EL (cell line): ENCODE data around the gene LRRC8C.

ENCODE experiments used
- DNase-seq: peaks from one replicate; pipeline ENCODE4 v3.0.0-alpha.2; 2016

LRRC8C gene

DNA sequence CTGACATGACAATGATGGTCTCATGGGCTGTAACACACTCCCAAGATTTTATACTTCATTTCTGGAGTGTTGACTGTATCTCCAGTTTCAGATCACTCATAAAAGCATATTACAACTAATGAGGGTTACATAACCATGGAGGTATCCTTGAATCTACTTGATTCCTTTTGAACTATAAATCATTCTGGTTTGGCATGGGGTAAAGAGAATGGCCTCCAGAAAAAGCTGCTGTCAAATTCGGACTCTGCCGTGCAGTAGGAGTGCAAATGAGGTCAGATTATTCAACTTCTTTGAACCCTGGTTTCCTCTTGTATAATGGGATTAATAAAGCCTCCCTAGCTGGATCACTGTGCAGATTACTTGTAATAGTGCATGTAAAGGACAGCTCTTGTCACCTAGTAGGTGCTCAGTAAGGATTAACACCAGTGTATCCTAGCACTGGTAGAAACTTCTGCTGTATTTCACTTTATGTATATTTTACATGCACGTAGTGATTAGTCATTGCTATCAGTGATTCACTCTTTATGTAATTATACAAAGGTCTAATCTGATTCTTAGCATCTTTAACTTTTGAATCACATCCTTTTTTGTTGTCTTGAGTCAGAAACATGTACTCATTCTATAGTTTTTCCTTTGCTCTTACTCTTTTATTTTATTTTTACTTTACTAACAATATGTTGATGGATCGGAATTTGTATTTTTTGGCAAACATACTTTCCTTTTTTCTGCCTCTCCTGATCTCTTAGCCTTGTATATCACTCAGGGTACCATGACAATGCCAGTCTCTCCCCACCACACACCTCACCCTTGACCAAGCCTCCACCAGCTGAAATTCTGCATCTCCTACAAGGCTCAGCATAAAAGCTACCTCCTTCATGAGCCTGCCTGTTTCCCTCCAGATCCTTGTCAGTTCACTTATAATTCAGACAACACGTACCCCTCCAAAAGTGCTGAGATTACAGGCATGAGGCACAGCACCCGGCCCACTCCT lies 3.2 kb downstream of the LRRC8C start:
- peak; percentile 75 for DNase-seq

DNA sequence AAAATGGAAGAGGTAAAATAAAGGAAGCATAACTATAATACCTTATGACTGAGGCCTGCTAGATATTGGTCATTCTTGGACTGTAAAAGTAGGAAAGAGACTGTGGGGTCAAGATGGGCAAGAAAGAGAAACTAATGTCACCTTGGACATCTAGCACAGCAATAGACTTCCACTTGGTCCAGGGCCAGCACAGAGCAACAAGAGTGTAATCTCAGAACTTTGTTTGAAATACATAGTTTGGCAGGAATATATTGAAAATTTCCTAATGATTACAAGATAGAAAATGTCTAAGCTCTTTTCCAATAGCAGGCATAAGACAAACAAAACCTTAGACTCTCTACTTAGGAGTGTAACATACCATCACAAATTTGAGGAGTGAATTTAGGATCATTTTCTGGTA lies 4.6 kb downstream of the LRRC8C start:
- no peak for DNase-seq

DNA sequence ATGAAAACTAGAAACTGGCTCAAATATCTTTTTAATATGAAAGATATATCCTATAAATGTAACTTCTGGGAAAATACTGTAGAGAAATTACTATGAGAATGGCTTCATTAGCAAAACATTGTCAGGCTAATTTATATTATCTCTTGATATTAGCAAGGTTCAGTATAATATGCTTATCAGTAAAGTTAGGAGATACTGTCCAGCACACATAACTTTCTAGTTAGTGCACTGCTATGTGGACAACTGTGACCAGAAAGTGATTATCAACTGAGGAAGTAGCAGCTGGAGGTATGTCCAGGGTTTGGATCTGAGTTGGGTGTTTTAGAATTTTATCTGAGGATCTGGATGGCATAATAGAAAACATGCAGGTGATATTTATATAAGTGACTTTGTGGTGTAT lies 7.5 kb downstream of the LRRC8C start:
- no peak for DNase-seq

DNA sequence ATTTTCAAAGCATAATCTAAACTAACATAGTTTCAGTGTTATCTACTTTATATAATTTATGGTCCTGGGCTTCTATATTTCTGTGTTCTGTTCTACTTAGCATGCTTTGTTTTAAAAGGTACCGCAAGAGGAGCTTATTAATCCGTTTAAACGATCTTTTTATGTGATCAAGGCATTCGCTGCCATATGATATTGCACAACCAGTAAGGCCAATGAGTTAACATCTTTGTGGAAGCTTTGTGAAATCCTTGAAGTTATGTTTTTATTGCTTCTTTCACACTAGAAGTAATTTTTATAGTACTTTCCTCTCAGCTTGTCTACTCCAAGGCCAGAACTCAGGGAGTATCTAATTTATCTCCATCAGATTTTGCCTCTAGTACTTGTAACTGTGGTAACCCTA lies 8.9 kb downstream of the LRRC8C start:
- DNase-seq, result no peak

DNA sequence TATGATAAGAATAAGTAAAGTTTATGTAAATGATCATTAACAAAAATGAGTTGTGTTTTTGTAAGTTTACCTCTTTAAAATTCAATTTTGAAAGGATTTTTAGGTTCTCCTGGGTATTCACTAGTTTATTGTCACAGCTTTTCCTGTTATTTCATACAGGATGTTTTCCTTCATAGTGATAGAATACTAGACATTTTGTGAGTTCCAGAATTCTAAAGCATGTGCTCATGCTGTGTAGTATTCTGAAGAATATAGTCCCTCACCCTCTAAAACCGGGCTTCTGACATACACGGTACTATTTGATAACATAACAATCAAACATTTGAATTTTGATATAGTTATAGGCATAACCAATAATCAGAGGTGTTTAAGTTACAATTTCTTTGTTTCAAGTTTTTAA lies 10.7 kb downstream of the LRRC8C start:
- no peak for DNase-seq

DNA sequence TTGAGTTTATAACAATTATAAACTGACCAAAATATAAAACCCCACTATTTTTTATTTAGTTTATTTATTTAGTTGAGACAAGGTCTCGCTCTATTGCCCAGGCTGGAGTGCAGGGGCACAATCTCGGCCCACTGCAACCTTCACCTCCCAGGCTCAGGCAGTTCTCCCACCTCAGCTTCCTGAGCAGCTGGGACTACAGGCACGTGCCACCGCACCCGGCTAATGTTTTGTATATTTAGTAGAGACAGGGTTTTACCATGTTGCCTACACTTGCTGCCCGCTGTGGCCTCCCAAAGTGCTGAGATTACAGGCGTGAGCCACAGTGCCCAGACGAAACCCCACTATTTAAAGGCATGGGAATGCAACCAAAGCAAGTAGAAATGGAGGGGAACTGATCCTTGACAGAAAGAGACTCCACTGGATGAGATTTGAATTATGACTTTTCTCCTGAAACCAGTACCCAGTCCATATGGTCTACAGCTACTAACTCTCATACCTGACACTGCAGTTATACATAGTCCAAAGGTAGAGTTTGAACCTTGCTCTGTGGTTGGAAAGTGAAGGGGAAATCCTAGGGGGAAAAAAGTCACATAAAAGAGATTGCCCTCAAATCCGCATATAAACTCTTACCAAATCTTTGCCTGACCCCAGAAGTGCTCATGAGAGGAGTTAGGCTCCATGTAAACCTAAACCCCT lies 11.3 kb downstream of the LRRC8C start:
- no peak for DNase-seq

DNA sequence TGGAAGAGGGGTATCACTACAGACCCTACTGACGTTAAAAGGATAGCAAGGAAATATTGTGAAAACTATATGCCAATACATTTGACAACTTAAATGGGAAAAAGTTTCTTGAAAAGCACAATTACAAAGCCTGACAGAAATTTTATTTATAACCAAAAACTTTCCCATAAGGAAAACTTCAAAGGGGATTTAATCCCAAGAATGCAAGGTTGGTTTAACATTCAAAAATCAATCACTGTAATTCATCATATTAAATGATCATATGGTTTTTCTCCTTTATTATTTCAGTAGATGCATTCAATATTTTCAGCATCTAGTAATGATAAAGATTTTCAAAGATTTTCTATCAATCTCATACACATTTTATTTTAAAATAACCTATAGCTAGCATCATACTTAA lies 13.3 kb downstream of the LRRC8C start:
- DNase-seq, result no peak

DNA sequence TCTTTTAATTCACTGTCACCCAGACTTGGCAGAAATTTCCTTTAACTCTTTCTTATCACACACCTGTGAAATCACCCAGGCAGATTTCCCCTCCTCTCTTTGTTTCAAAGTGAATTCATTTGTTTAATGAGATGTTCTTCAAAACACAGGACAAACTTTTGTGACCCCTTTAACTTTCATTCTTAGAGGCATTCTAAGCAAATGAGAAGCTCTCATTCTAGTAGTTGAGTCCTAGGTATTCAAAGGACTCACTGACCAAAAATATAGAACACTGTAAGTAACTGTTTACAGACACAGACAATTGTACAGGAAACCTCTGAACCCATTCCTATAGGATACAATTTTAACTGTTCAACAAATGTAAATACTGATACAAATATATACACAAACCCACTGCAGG lies 16.9 kb downstream of the LRRC8C start:
- no peak for DNase-seq

DNA sequence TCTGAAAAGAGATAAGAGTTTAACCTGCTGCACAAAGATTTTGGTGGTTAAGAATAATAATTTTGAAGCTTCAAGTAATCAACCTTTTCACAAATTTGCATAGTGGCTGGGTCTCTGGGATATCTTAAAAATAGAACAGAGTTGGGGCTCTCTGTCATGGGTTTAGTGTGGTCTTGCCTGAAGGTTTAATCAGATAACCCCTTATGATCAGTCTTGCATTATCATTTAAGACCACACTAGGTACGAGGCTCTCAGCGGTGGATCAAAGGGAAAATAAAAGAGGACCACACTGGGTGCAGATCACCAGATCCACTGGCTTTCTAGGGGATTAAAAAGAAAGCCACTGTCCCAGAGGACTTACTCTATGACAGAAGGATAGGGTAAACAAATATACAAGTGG lies 19.5 kb downstream of the LRRC8C start:
- DNase-seq, result no peak

DNA sequence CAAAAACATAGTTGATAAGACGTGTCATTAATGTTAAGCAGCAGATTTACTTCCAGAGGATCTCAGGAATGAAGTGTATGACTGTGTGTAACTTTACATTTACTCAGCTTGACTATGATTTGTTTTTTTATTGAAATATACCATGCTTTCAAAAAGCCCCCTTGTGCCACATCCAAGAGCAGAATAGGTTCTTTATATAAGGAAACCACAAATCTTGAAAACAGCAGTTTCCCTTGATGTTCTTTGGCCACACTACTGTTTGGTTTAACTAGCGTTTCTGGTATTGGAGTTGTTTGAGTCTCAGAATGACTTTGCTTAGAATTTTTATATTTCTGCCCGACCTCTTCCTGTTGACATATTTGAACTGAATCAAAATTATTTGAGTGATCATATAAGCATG lies 25.0 kb downstream of the LRRC8C start:
- no peak for DNase-seq

DNA sequence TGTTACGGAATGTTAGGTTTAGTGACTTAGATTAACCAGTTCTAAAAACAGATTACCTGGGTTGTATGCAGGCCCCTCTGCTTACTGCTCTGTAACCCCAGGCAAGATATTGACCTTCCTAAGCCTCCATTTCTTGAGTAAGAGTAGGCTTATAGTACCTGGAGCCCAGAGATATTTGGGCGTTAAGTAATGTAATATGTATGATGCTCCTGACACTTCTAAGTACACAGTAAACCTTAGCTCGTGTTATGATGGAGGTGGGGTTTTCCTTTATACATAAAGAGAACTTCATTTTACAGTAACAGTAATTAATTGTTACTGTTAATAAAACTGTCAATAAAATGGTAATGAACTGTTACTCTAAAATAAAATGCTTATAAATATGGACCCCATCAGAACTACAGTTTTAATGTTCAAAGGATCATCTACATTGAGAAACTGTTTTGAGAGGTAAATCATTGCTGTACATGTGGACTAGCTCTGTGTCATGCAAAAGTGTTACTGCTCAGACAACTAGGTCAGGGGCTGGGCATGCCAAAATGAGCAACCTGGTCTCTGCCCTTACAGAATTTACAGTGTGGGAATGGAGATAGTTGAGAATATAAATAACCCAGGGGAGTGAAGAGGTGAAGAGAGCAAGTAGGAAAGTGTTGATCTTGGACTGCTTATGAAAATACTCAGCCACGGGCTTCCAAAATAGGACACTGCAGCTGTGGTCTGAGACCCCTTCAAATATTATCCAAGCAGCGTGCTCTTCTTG lies 26.6 kb downstream of the LRRC8C start:
- no peak for DNase-seq

DNA sequence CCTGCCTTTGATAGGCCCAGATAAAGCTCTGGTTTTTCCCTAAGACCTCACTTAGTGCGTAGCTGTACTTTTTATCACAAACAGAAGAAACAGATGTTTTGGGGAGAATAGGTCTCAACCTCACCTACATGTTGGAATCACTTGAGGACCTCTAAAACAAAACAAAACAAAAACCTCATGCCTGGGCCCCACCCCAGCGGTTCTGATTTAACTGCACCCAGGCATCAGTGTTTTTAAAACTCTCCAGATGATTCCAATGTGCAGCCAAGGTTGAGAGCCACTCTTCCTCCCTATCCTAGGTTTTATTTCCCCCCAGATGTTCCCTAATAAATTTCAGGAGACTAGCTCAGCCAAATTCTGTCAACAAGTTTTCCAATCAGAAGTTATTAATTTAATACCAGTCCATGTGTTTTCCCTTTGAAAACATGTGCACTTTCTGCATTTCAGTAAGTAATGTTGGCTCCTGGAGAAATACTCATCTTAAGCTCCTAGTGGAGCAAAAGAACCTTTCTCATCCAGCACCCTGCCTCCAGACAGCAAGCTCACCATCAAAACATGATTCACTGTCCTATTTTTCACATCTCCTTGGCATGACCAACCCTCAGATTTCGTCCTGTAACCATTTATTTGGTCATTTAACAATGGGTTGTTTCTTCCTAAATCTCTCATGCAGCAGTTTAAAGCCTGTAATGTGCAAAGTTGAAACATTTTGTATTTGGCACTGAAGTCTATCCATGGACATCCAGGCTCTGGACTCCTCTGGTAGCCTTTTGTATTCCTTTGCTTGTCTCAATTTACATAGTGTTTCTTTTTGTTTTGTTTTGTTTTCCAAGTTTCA lies 27.5 kb downstream of the LRRC8C start:
- DNase-seq, result no peak

DNA sequence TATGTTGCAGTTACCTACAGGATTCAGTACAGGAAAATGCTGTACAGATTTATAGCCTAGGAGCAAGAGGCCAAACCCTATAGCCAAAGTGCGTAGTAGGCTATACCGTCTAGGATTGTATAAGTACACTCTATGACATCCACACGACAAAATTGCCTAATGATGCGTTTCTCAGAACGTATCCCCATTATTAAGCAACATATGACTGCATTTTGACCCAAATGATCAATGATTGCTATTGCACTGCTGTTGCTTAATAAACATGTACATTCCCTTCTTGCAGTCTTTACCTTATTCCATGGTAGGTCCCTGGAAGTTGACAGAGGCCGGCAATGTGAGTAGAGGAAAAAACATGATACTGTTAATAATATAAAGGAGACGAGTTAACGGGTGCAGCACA lies 33.0 kb downstream of the LRRC8C start:
- no peak for DNase-seq

DNA sequence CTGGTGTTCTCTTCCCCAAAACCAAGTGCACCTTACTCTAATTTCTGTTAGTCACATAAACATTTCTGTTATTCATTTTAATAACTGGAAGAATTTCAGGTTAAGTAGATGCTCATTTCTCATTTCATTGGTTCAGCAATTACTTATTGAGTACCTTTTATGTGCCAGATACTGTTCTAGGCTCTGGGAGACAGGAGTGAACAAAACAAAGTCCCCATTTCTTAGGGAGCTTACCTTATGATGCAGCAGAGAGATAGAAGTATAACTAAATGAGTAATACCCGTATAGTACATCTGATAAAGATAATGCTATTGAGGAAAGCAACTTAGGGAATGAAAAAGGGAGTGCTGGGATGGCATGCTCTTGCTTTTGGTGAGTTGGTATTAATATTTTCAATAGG lies 33.7 kb downstream of the LRRC8C start:
- no peak for DNase-seq

DNA sequence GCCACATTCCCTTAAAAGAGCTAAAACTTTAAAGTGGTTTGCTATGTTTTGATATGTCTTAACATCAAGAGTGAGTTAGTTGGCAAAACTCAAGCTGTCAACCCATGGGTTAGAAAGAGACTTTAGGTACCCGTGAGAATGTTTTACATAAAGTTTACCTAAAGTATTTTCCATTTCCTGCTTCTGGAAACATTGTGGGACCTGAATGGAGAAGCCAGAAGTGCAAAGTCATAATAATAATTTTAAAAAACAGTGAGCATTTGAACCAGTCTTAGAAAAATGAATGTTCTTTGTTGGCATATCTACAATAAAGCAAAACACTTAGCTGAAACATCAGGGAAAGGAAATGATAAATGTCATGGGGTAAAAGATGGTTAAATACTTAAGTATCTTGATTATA lies 34.8 kb downstream of the LRRC8C start:
- DNase-seq, result no peak

DNA sequence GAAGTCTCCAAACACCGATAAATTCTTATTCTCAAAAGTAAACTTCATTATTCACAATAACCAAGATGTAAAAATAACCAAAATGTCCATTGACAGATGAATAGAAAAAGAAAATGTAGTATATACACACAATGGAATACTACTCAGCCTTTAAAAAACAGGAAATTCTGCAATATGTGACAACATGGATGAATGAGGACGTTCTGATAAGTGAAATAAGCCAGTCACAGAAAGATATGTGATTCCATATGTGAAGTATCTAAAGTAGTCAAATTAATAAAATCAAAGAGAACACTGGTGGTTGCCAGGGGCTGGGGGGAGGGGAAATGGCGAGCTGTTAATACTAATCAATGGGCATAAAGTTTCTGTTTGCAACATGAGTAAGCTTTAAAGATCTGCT lies 36.0 kb downstream of the LRRC8C start:
- no peak for DNase-seq

DNA sequence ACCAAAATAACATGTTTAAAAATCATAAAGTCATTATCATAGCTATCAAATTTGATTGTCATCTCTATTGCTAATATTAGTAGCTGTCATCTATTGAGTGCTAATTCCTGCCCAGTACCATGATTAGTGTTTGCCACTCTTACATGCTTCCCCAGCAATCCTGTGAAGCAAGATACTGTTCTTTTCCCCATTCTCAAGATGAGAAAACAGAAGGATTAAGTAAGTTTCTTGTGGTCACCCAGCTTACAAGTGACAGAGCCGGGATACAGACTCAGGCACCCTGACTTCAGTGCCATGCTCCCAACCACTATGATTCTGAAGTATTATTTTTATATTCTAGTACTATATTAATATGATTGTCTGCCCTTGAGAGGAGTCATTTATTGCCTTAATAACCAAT lies 36.5 kb downstream of the LRRC8C start:
- no peak for DNase-seq

DNA sequence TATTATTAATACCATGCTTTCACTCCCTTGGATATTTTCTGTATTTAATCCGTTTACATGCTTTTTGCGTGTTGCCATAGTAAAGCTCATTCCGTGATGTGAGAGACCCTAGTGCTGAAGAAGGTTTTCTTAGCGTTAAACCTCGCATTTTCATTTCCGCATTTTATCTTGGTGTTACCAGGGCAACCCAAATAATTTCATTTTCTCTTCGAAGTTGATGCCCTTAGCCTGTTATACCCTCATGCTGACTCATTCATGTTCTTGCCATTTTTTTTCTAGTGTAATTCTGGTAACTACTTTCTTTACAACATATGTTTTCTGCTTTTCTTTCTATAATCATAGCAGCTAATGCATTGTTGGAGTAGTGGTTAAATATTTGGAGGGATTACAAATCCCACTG lies 37.2 kb downstream of the LRRC8C start:
- DNase-seq, result no peak

DNA sequence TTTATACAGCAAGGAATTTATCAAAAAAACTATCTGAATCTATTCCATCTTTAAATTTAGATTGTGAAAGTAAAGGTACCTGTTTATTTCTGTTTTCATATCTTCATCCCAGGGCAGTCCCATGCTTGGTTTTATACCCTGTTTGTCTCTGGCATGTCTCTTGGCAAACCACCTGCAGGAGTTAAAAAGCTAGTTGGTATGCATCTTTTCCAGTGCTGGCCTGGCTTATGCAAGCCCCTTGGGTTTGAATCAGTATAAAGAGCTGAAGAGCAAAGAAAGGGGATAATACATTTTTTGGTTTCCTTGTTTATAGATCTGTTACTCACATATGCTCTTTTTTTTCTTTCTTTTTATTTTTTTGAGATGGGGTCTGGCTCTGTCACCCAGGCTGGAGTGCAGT lies 37.8 kb downstream of the LRRC8C start:
- no peak for DNase-seq

DNA sequence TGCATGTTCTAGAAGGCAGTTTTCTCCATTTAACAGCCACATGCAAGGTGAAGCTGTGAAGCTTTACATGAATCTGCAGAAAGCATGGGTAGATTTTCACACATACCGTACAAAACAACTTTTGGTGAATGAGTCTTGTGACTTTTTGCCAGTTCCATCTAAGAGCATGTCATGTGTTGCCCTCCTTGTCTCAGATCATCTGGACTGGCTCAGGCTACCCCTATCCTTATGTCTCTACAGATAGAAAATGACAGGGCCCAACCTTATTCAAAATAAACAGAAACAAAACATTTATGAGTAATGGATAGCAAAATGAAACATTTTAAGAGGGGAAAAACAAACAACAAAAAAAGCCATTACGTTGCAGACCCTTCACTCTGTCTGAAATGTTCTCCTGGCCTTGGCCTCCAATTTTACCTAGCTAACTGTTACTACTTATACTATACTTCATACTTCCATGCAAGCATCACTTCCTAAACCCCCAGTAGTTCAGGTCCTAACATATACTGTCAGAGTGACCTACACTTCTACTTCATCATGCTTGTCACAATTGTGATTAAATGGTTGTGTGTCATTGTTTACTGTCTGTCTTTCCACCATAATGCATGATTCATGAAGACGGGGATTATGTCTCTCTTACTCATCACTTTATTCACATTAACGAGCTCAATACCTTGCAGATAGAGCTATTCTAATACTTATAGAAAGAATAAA lies 39.0 kb downstream of the LRRC8C start:
- peak; percentile 45 for DNase-seq

DNA sequence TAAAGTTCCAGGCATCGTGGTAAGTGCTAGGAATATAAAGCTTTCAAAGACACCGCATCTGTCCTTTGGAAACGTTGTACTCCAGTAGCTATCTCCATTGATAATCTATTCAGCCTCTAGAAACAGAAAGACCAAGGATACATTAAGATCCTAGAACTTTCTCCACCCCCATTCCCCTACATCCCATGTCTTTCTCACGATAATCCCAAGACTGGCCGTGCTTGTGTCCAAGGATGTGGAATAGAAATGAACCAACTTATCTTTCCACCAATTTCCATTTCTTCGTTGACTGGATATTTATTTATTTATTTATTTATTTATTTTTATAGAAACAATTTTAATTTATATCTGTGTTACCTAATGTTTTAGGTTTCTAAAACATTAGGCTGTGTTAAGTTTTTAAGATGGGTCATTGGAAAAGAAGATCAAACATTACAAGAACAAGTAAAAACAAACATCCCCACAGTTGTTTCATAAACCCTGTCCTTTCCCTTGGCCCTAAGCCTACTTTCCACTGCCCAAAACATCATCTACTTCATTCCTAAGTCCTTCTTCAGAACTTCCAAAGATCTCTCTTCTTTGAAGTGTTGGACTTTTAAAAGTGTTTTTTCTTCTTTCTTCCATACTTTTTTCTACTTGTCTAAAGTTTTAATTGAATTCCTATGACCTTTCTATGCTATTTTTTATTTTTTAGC lies 39.7 kb downstream of the LRRC8C start:
- no peak for DNase-seq
